HG03469 (cell line): Measurements from ENCODE around the gene ST8SIA6.
A peak's percentile ranks its signal among the peaks of the same experiment; 100 is the strongest.
"Not testable (repeated sequence)": the region's sequence is repeated elsewhere in the genome, so short reads cannot be mapped to it uniquely, and the experiment has no call there.

ENCODE experiments used
- ATAC-seq: cut with Tn5 transposase; IDR thresholded peaks from one replicate; pipeline ENCODE4 v1.9.1; 2021; ENCODE audit warnings: mild to moderate bottlenecking, moderate library complexity, moderate number of reproducible peaks; ENCODE audit not compliant: unreplicated experiment

Gene ST8SIA6

GRCh38 chr10:17454161-17455014 lies at the start of gene ST8SIA6:
Gene ST8SIA6 (minus strand): TSS chr10:17454595. CDS start chr10:17454255, 340 bp downstream.
- ATAC-seq: peak; percentile 60

- ATAC-seq: no peak
Observed at GRCh38 chr10:17503795-17504194, 49.4 kb upstream of the ST8SIA6 start.

GRCh38 chr10:17502814-17503213 lies 48.4 kb upstream of the ST8SIA6 start:
- ATAC-seq: no peak

GRCh38 chr10:17499014-17499413 lies 44.6 kb upstream of the ST8SIA6 start:
- ATAC-seq: not testable (repeated sequence)

GRCh38 chr10:17497446-17498030 lies 43.1 kb upstream of the ST8SIA6 start:
- no peak for ATAC-seq

GRCh38 chr10:17494626-17495260 lies 40.3 kb upstream of the ST8SIA6 start:
- no peak for ATAC-seq

GRCh38 chr10:17488848-17489247 lies 34.5 kb upstream of the ST8SIA6 start:
- ATAC-seq: no peak

GRCh38 chr10:17483079-17483478 lies 28.7 kb upstream of the ST8SIA6 start:
- no peak for ATAC-seq

- ATAC-seq: no peak
Observed at GRCh38 chr10:17479822-17480221, 25.4 kb upstream of the ST8SIA6 start.

- ATAC-seq: no peak
Observed at GRCh38 chr10:17479015-17479615, 24.7 kb upstream of the ST8SIA6 start.

GRCh38 chr10:17476073-17476472 lies 21.7 kb upstream of the ST8SIA6 start:
- no peak for ATAC-seq

- no peak for ATAC-seq
Observed at GRCh38 chr10:17475661-17476060, 21.3 kb upstream of the ST8SIA6 start.

GRCh38 chr10:17474595-17475323 lies 20.4 kb upstream of the ST8SIA6 start:
- ATAC-seq: no peak

- no peak for ATAC-seq
Observed at GRCh38 chr10:17473228-17473950, 19.0 kb upstream of the ST8SIA6 start.

GRCh38 chr10:17472481-17473227 lies 18.3 kb upstream of the ST8SIA6 start:
- no peak for ATAC-seq

- no peak for ATAC-seq
Observed at GRCh38 chr10:17470246-17470645, 15.9 kb upstream of the ST8SIA6 start.

GRCh38 chr10:17465328-17466125 lies 11.1 kb upstream of the ST8SIA6 start:
- ATAC-seq: no peak

GRCh38 chr10:17464545-17464944 lies 10.2 kb upstream of the ST8SIA6 start:
- no peak for ATAC-seq

GRCh38 chr10:17460756-17461155 lies 6.4 kb upstream of the ST8SIA6 start:
- no peak for ATAC-seq
